T-helper 9 cell (primary cell): Measurements from ENCODE around the gene LRFN5.
"Not testable (repeated sequence)": the region's sequence is repeated elsewhere in the genome, so short reads cannot be mapped to it uniquely, and the experiment has no call there.

Source experiments
- DNase-seq: peaks from one replicate; pipeline ENCODE4 v3.0.0-alpha.2; 2020

The LRFN5 gene

GRCh38 chr14:41900644-41901043, 294.0 kb downstream of the LRFN5 start:
- DNase-seq, result no peak

- DNase-seq, result no peak
These were observed 294.4 kb downstream of the LRFN5 start for GRCh38 chr14:41901089-41901488.

- no peak for DNase-seq
These were observed 298.8 kb downstream of the LRFN5 start for GRCh38 chr14:41905394-41905964.

- DNase-seq, result not testable (repeated sequence)
These were observed 304.5 kb downstream of the LRFN5 start for GRCh38 chr14:41911155-41911554.

DNA sequence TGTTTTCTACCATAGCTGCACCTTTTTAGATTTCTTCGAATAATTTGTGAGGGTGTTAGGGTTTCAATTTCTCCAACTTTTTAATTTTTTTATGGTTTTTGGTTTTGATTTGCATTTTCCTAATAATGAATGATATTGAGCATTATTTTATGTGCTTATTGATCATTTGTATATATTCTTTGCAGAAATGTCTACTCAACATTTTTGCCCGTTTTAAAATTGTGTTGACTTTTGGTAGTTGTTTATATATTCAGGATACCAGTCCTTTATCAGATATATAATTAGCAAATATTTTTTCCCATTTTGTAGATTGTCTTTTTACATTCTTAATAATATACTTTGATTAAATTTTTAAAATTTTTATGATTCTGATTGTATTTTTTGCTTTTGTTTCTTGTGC, 306.7 kb downstream of the LRFN5 start:
- DNase-seq, result no peak

DNA sequence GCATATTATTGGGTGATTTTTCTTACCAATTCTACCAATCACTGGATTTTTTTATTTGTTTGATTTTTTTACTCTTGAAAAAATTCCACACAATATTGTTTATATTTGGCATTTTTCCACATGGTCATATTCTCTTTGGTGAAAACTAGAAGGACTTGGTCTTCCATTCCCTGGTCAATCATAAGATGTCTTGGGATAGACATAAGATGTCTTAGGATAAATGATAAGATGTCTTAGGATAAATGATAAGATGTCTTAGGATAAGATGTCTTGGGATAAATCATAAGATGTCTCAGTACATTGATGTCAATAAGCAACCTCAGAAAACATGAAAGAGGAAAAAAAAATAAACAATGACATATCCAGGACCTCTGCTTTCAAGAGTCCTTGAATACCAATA, 309.1 kb downstream of the LRFN5 start:
- no peak for DNase-seq

- no peak for DNase-seq
These were observed 309.6 kb downstream of the LRFN5 start for GRCh38 chr14:41916313-41916712.

- DNase-seq, result no peak
These were observed 318.7 kb downstream of the LRFN5 start for GRCh38 chr14:41925409-41925808.

DNA sequence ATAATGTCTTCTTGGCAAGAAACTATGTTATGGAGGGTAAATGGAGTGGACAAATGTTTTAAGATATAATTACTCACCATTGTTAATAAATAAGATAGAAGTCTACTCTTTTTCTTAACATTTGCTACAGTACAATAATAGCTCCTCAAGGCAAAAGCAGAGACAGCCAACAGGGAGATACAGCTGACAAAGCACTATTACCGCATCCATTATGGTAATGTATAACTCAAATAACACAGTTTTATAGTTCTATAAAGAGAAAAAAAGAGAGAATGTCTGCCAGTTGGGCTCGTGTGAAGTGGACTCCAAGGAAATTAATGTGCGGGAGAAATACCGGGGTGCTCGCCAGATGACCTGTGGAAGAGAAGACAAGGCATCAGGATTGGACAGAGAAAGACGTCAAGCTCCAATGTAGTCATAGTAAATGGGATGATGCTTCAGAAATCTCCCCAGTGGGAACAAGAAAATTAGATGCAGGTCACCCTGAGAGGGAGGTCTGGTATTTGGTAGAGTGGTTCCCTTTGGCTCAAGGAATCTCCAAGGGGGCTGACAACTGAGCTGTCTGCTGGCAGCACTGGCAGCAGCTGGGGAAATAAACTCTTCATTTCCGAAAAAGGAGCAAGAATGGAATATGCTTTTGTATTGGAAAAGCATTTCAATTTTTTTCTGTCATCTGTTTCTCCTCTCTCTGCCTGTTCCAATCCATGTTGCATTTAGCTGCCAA, 343.9 kb downstream of the LRFN5 start:
- DNase-seq, result no peak
